Breast epithelium (tissue), 4 donors: ENCODE results near the gene KRTAP10-10. TPM values are rescaled to one million over a fixed set of nuclear protein-coding genes. Genes with fewer than 3 reads are reported as not detected.

Experiments used
- DNase-seq, 2 donors: peaks; one replicate each; pipeline ENCODE4 v3.0.0-alpha.2; 2019; ENCODE audit warnings: low spot score in 2 of 2
- H3K27ac ChIP-seq, 2 donors: fragments of 200-600 bp; sonication (generic) in 1 of 2; one replicate each; pipeline ENCODE4 v1.5.1; 2016 to 2019; ENCODE audit warnings: mild to moderate bottlenecking in 1 of 2
- H3K27me3 ChIP-seq, 2 donors: fragments of 200-600 bp; sonication (generic) in 1 of 2; one replicate each; pipeline versions ENCODE4 v1.5.1 to v1.6.0; 2017 to 2019; ENCODE audit warnings: control low read depth in 1 of 2, mild to moderate bottlenecking in 1 of 2
- H3K36me3 ChIP-seq: fragments of 200-600 bp; one replicate; pipeline ENCODE4 v1.5.1; 2019
- H3K4me1 ChIP-seq, 2 donors: fragments of 200-600 bp; sonication (generic); one replicate each; pipeline ENCODE4 v1.5.1; 2016 to 2019; ENCODE audit warnings: control low read depth in 1 of 2
- H3K4me3 ChIP-seq, 3 donors: fragments of 200-600 bp; sonication (generic); 1 replicate in 2 of 3; 2 replicates in 1 of 3; pipeline ENCODE4 v1.5.1; 2016 to 2019; ENCODE audit warnings: mild to moderate bottlenecking in 3 of 3, moderate library complexity in 2 of 3
- H3K9me3 ChIP-seq, 2 donors: fragments of 200-600 bp; sonication (generic) in 1 of 2; one replicate each; pipeline ENCODE4 v1.5.1; 2016 to 2019; ENCODE audit warnings: control low read depth in 1 of 2
- POLR2A ChIP-seq: fragments of 450-650 bp; IDR thresholded peaks from one replicate; pipeline ENCODE4 v1.6.1; 2016; ENCODE audit warnings: antibody characterized with exemption, mild to moderate bottlenecking, moderate library complexity
- POLR2AphosphoS5 ChIP-seq, 3 donors: sonication (generic); formaldehyde crosslinking; IDR thresholded peaks; one replicate each; pipeline ENCODE4 v1.6.1; 2017; ENCODE audit warnings: antibody characterized with exemption in 3 of 3
- intact Hi-C: fragments of 100-400 bp; cut with DNase I; formaldehyde crosslinking; loops from one replicate; pipeline ENCODE4 v1.15.1; 2023; ENCODE audit warnings: low total_unique reads
- total RNA-seq, 3 donors: library from RNA; depleted of rRNA; stranded (reverse); fragments of >200 nt; gene quantifications; one replicate each; pipeline ENCODE4 v1.1.0, GENCODE V29; 2016
- TF ChIP-seq, protein P1 (sequence below), 3 donors: fragments of 450-650 bp; IDR thresholded peaks; one replicate each; pipeline ENCODE4 v1.5.1; 2016 to 2017; ENCODE audit warnings: antibody characterized with exemption in 3 of 3, mild to moderate bottlenecking in 3 of 3, moderate library complexity in 3 of 3

KRTAP10-10 gene
- total RNA-seq, 3 donors from 2014 or later: not detected

DNA sequence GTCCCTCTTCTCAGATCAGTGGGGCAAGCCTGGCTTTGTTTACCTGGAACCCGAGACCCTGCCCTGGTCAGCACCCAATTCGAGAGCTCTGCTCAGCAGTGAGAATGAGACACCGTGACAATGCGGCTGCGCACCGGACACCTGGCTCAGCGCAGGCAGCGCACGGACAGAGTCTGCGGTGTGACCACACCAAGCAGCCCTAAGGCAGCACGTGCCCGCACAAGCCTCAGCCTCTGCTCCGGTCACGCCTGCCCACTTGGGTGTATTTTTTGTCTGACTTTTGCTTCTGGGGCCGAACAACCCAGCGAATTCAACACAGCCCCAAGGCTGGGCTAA lies 20.6 kb upstream of the KRTAP10-10 start:
- Histone ChIP-seq H3K36me3 (no peaks in the 10 kb centered on the region), H3K4me1 (no peaks in the 10 kb centered on the region), H3K4me3 (no peak overlapping the region), H3K27me3 (peaks cover 0 to 36% of the 10 kb centered on the region in 2 donors), H3K27ac (no peak overlapping the region), H3K9me3 (peaks cover 9 to 18% of the 10 kb centered on the region in 2 donors)
- intact Hi-C loops: no loop called here
- TF ChIP-seq, protein P1, sequence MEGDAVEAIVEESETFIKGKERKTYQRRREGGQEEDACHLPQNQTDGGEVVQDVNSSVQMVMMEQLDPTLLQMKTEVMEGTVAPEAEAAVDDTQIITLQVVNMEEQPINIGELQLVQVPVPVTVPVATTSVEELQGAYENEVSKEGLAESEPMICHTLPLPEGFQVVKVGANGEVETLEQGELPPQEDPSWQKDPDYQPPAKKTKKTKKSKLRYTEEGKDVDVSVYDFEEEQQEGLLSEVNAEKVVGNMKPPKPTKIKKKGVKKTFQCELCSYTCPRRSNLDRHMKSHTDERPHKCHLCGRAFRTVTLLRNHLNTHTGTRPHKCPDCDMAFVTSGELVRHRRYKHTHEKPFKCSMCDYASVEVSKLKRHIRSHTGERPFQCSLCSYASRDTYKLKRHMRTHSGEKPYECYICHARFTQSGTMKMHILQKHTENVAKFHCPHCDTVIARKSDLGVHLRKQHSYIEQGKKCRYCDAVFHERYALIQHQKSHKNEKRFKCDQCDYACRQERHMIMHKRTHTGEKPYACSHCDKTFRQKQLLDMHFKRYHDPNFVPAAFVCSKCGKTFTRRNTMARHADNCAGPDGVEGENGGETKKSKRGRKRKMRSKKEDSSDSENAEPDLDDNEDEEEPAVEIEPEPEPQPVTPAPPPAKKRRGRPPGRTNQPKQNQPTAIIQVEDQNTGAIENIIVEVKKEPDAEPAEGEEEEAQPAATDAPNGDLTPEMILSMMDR (IDR thresholded peaks at IDR 0.05): no peak
- TF ChIP-seq POLR2AphosphoS5 (IDR thresholded peaks at IDR 0.05) (no peak), POLR2A (no peak)
- DNase-seq: no peak

DNA sequence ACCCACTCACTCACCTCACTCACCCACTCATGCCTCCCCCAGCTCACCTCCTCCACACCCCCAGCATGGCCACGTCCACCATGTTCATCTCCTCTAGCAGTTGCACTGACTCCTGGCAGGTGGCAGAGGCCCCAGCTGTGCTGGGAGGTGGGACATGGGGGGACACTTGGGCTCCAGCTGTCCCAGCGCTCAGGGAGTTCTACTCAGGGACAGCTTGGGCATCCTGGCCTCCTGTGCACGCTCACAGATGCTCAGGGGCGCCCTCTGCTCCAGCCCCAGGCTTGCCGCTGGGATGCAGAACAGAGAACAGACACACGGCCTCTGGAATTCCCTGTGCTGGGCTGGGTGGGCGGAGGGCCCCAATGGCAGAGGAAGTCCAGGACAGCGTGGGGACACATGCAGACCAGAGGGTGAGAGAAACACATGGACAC lies 20.1 kb upstream of the KRTAP10-10 start:
- Histone ChIP-seq H3K36me3 (no peaks in the 10 kb centered on the region), H3K27ac (no peak overlapping the region), H3K27me3 (peaks cover 0 to 36% of the 10 kb centered on the region in 2 donors), H3K4me1 (no peaks in the 10 kb centered on the region), H3K9me3 (peaks cover 3 to 12% of the 10 kb centered on the region in 2 donors), H3K4me3 (no peak overlapping the region)
- TF ChIP-seq POLR2A (no peak), POLR2AphosphoS5 (IDR thresholded peaks at IDR 0.05) (no peak)
- TF ChIP-seq, protein P1 (IDR thresholded peaks at IDR 0.05): no peak
- intact Hi-C loops: no loop called here
- no peak for DNase-seq

DNA sequence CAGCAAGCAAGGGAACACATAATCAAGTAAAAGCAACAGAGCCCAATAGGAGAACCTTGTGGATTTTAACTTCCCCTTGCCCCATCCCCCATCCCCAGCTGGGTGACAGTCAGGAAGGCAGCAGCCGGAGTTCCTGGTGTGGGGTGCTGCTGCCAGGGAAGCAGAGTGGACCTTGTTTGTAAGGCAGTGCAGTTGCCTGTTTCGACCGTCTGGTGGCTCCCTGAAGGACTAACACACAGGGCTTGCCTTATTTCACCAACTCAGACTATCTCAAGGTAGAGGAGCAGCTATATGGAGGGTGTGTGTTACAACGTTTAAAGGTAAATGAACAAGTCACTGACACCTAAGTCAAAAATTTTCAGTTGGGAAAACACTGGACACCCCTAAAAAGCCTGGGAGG lies 18.7 kb upstream of the KRTAP10-10 start:
- H3K27me3 ChIP-seq: peaks cover 0 to 36% of the 10 kb centered on the region in 2 donors
- intact Hi-C loops: no loop called here
- DNase-seq: no peak
- H3K9me3 ChIP-seq: peaks cover 2 to 21% of the 10 kb centered on the region in 2 donors
- no peak overlapping the region for H3K27ac ChIP-seq
- no peak for TF ChIP-seq POLR2AphosphoS5 (IDR thresholded peaks at IDR 0.05)
- TF ChIP-seq, protein P1 (IDR thresholded peaks at IDR 0.05): no peak
- no peaks in the 10 kb centered on the region for H3K4me1 ChIP-seq
- no peak overlapping the region for H3K4me3 ChIP-seq
- H3K36me3 ChIP-seq: no peaks in the 10 kb centered on the region

DNA sequence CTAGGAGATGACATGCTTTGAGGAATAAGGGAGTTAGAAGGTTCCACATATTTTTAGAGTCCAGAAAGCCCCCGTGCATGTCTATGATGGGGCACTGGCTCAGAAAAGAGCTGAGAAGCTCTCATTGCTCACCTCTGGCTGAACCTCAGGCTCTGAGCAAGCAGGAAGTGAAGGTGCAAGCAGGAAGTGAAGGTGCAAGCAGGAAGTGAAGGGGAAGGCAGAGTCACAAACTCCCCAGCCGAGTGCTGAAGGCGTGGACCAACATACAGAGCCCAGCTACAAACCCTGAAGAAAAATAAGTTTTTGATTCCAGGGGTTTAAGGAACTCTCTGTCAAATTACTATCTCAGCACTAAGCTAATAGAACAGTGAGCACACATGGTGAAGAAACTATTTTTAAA lies 18.2 kb upstream of the KRTAP10-10 start:
- intact Hi-C loops: no loop called here
- H3K36me3 ChIP-seq: no peaks in the 10 kb centered on the region
- no peak overlapping the region for H3K4me3 ChIP-seq
- DNase-seq: no peak
- H3K27me3 ChIP-seq: peaks cover 0 to 33% of the 10 kb centered on the region in 2 donors
- TF ChIP-seq POLR2A (no peak), POLR2AphosphoS5 (IDR thresholded peaks at IDR 0.05) (no peak)
- TF ChIP-seq, protein P1 (IDR thresholded peaks at IDR 0.05): no peak
- H3K9me3 ChIP-seq: peaks cover 3 to 25% of the 10 kb centered on the region in 2 donors
- H3K4me1 ChIP-seq: no peaks in the 10 kb centered on the region
- H3K27ac ChIP-seq: no peak overlapping the region

DNA sequence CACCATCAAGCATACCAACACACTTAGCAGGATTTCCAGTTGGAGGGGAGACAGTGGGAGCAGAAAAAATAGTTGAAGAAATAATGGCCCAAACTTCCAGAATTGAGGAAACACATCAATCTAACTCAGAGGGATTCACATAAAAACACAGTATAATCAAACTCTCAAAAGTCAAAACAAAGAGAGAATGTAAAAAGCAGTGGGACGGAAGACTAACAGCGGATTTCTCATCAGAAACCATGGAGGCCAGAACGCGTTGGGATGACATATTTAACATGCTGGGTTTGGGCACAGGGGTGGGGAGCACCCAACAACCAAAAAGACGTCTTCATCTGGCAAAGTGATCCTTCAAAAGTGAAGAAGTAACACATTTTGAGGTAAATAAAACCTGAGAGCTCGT lies 17.3 kb upstream of the KRTAP10-10 start:
- Histone ChIP-seq H3K4me3 (no peak overlapping the region), H3K27ac (no peak overlapping the region), H3K9me3 (peaks cover 11 to 35% of the 10 kb centered on the region in 2 donors), H3K4me1 (no peaks in the 10 kb centered on the region), H3K27me3 (peaks cover 0 to 23% of the 10 kb centered on the region in 2 donors), H3K36me3 (no peaks in the 10 kb centered on the region)
- no peak for DNase-seq
- TF ChIP-seq, protein P1 (IDR thresholded peaks at IDR 0.05): no peak
- intact Hi-C loops: no loop called here
